ENCODE data around the gene IFITM2. TPM values are rescaled to one million over a fixed set of nuclear protein-coding genes. Genes with fewer than 3 reads are reported as not detected.
A peak's percentile ranks its signal among the peaks of the same experiment; 100 is the strongest.

IFITM2 gene
- total and polyA plus RNA-seq, 2 donors from 2014 or later, result 814 to 1,111 TPM

DNA sequence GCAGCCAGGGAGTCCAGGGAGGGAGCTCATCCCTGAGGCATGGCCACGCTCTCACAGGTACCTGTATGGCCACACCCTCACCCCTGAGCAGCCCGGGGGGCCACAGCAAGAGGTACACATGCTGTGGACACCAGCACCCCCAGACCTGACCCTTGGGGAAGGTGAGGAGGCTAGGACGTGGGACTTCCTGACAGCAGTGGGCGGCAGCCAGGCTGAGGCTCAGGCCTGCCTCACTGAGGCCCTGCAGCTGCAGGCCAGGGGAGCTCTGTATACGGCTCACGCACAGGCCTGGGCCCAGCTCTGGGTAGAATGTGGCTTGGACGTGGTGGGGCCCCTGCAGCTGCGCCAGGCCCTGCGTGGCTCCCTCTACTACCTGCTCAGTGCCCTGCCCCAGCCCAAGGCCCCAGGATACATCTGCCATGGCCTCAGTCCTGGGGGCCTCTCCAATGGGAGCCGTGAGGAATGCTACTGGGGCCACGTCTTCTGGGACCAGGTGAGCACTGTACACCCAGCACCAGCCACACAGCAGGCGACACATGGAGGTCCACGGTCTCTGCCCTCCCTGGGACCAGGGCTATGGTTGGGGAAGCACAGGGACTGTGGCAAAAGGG lies 16.9 kb upstream of the IFITM2 start:
- FAIRE-seq (no peak), DNase-seq (peak in 2 of 5 donors; percentile 38 to 76)
- H3K27me3 ChIP-seq (ENCODE audit: control insufficient read depth, insufficient read depth, low read length), result no peaks in the 10 kb centered on the region
- H3K4me1 ChIP-seq (ENCODE audit: control insufficient read depth in 2 of 3, insufficient read depth in 2 of 3, low read depth in 1 of 3, low read length in 3 of 3), result peaks cover 0 to 8% (median 0%) of the 10 kb centered on the region in 3 donors
- no peaks in the 10 kb centered on the region for H3K36me3 ChIP-seq (ENCODE audit: control insufficient read depth in 2 of 3, insufficient read depth in 3 of 3, low read length in 3 of 3)
- H3K27ac ChIP-seq (ENCODE audit: low read depth in 2 of 2, low read length in 2 of 2), result no peak overlapping the region
- no peak for TF ChIP-seq CTCF (IDR thresholded peaks at IDR 0.05; ENCODE audit: borderline replicate concordance, extremely low read depth, insufficient read depth)
- intact Hi-C loops (cut with DNase I), result no loop called here
- no peak overlapping the region for H3K9ac ChIP-seq (ENCODE audit: low read length in 3 of 3)
- no peak overlapping the region for H3K4me3 ChIP-seq (ENCODE audit: low read length in 3 of 3)
- H3K9me3 ChIP-seq (ENCODE audit: control insufficient read depth in 2 of 3, insufficient read depth in 1 of 3, low read length in 3 of 3), result no peaks in the 10 kb centered on the region

DNA sequence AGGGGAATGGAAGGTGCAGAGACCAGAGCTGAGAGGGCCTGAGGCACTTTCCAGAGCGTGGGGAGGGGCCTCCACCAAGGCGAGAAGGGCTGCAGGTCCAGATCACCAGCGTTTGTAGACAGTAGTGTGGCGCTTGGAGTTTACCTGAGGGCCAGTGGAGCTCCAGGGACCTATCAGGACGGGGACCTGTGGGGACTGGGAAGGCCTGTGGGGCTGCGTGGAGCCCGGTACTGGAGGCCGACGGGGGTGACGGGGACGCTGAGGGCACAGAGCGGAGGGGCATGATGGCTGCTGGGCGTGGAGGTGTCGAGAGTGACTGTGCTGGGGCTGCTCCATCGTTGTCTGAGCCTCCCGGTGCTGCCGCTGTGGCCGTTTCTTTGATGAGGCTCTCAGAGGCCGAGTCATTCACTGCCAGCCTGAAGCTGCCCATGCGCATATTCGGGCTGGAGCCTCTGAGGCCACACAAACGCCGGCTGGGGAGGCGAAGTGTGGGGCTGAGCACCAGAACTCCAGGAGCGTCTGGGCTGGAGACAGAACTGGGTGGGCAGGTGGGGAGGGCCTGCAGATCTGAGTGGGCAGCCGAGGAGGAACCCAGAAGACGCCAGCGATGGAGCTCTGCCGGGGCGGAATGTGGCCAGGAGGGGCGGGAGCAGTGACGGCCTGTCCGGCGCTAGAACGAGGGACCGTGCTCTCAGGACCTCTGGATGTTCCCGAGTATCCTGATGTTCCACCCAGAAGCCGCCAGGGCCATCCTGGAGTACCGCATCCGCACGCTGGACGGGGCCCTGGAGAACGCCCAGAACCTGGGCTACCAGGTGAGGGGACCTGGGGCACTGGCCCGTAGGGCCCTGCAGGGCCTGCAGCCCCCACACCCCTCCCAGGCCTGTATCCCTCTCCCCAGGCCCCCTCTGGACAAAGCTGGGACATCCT lies 16.1 kb upstream of the IFITM2 start:
- peaks cover 0 to 8% (median 0%) of the 10 kb centered on the region in 3 donors for H3K4me1 ChIP-seq (ENCODE audit: control insufficient read depth in 2 of 3, insufficient read depth in 2 of 3, low read depth in 1 of 3, low read length in 3 of 3)
- H3K27ac ChIP-seq (ENCODE audit: low read depth in 2 of 2, low read length in 2 of 2), result no peak overlapping the region
- H3K9me3 ChIP-seq (ENCODE audit: control insufficient read depth in 2 of 3, insufficient read depth in 1 of 3, low read length in 3 of 3), result no peaks in the 10 kb centered on the region
- no peak overlapping the region for H3K9ac ChIP-seq (ENCODE audit: low read length in 3 of 3)
- no peaks in the 10 kb centered on the region for H3K27me3 ChIP-seq (ENCODE audit: control insufficient read depth, insufficient read depth, low read length)
- DNase-seq (peak in 2 of 5 donors; percentile 35 to 66), FAIRE-seq (no peak)
- no peak for TF ChIP-seq CTCF (IDR thresholded peaks at IDR 0.05; ENCODE audit: borderline replicate concordance, extremely low read depth, insufficient read depth)
- H3K4me3 ChIP-seq (ENCODE audit: low read length in 3 of 3), result no peak overlapping the region
- H3K36me3 ChIP-seq (ENCODE audit: control insufficient read depth in 2 of 3, insufficient read depth in 3 of 3, low read length in 3 of 3), result no peaks in the 10 kb centered on the region
- intact Hi-C loops (cut with DNase I), result no loop called here

DNA sequence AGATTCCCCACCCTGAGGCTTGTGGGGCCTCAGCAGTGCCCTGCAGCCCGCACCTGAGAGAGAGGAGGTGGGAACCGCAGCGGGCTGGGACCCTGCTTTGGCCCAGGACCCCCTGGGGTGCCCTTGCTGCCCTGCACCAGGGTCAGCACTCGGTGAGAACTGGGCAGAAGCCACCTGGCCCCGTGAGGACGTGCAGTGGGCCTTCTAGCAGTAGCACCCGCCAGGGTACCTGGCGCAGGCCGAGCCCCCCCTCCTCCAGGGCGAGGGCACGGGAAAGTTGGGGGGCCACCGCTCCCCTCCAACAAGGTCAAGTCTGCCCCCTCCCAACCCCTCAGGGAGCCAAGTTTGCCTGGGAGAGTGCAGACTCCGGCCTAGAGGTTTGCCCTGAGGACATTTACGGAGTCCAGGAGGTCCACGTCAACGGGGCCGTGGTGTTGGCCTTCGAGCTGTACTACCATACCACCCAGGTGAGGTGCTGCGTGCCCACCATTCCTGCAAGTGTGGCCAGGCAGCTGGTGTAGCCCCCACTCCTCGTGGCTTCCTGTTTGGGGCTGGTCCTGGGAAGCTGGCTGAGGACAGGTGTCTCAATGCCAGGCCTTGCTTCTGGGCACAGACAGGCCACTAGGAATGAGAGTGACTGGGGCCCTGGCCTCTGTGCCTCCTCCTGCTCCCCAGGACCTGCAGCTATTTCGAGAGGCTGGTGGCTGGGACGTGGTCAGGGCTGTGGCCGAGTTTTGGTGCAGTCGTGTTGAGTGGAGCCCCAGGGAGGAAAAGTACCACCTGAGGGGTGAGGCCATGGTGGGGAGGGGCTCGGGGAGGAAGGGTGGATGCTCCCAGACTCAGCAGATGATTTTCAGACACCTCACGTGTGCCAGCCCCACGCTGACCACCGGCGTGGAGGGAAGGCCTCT lies 15.2 kb upstream of the IFITM2 start:
- H3K9ac ChIP-seq (ENCODE audit: low read length in 3 of 3), result no peak overlapping the region
- no peak overlapping the region for H3K4me3 ChIP-seq (ENCODE audit: low read length in 3 of 3)
- DNase-seq (peak in 2 of 5 donors; percentile 41 to 75), FAIRE-seq (no peak)
- H3K4me1 ChIP-seq (ENCODE audit: control insufficient read depth in 2 of 3, insufficient read depth in 2 of 3, low read depth in 1 of 3, low read length in 3 of 3), result peaks cover 0 to 8% (median 0%) of the 10 kb centered on the region in 3 donors
- H3K36me3 ChIP-seq (ENCODE audit: control insufficient read depth in 2 of 3, insufficient read depth in 3 of 3, low read length in 3 of 3), result no peaks in the 10 kb centered on the region
- intact Hi-C loops (cut with DNase I), result no loop called here
- no peak for TF ChIP-seq CTCF (IDR thresholded peaks at IDR 0.05; ENCODE audit: borderline replicate concordance, extremely low read depth, insufficient read depth)
- H3K27ac ChIP-seq (ENCODE audit: low read depth in 2 of 2, low read length in 2 of 2), result no peak overlapping the region
- no peaks in the 10 kb centered on the region for H3K9me3 ChIP-seq (ENCODE audit: control insufficient read depth in 2 of 3, insufficient read depth in 1 of 3, low read length in 3 of 3)
- H3K27me3 ChIP-seq (ENCODE audit: control insufficient read depth, insufficient read depth, low read length), result no peaks in the 10 kb centered on the region

Data from kidney (tissue), 14 donors.